Choroid plexus epithelial cell (primary cell): ENCODE data around the gene ATL1.

Source experiments
- DNase-seq: peaks from one replicate; pipeline ENCODE4 v3.0.0-alpha.2; 2010; ENCODE audit warnings: low read depth
- H3K4me3 ChIP-seq: 2 replicates; pipeline ENCODE4 v1.5.1; 2011; ENCODE audit warnings: low read depth, mild to moderate bottlenecking, control low read depth, low read length, moderate library complexity
- CTCF ChIP-seq: conservative IDR thresholded peaks from 2 replicates; pipeline ENCODE4 v1.5.1; 2011; ENCODE audit warnings: low read depth, mild to moderate bottlenecking, control low read depth, inconsistent platforms, low read length, moderate library complexity

The ATL1 gene

GRCh38 chr14:50523271-50524041, 36.5 kb upstream of the ATL1 start:
- DNase-seq: no peak
- H3K4me3 ChIP-seq: no peak overlapping the region
- TF ChIP-seq CTCF: no peak

- no peak overlapping the region for H3K4me3 ChIP-seq
Measured at GRCh38 chr14:50524060-50524459, 35.9 kb upstream of the ATL1 start.

GRCh38 chr14:50524731-50525515, 35.0 kb upstream of the ATL1 start:
- no peak overlapping the region for H3K4me3 ChIP-seq
- no peak for DNase-seq
- no peak for TF ChIP-seq CTCF

More at GRCh38 chr14:50524060-50524459, 35.9 kb upstream of the ATL1 start:
- no peak for DNase-seq
- no peak for TF ChIP-seq CTCF

GRCh38 chr14:50528000-50528399, 31.9 kb upstream of the ATL1 start:
- TF ChIP-seq CTCF: no peak
- H3K4me3 ChIP-seq: no peak overlapping the region
- DNase-seq: peak; percentile 43

GRCh38 chr14:50529288-50530179, 30.4 kb upstream of the ATL1 start:
- TF ChIP-seq CTCF: no peak
- DNase-seq: peak; percentile 28
- peak overlapping the region; percentile 32 for H3K4me3 ChIP-seq

GRCh38 chr14:50530358-50530757, 29.6 kb upstream of the ATL1 start:
- TF ChIP-seq CTCF: no peak
- H3K4me3 ChIP-seq: peak overlapping the region; percentile 95
- peak; percentile 51 for DNase-seq
